HG02623 (cell line): ENCODE data around the gene TAB2.
"Not testable (repeated sequence)": the region's sequence is repeated elsewhere in the genome, so short reads cannot be mapped to it uniquely, and the experiment has no call there.

Experiments
- ATAC-seq: cut with Tn5 transposase; IDR thresholded peaks from one replicate; pipeline ENCODE4 v1.9.1; 2021; ENCODE audit warnings: moderate library complexity; ENCODE audit not compliant: unreplicated experiment

The TAB2 gene

DNA sequence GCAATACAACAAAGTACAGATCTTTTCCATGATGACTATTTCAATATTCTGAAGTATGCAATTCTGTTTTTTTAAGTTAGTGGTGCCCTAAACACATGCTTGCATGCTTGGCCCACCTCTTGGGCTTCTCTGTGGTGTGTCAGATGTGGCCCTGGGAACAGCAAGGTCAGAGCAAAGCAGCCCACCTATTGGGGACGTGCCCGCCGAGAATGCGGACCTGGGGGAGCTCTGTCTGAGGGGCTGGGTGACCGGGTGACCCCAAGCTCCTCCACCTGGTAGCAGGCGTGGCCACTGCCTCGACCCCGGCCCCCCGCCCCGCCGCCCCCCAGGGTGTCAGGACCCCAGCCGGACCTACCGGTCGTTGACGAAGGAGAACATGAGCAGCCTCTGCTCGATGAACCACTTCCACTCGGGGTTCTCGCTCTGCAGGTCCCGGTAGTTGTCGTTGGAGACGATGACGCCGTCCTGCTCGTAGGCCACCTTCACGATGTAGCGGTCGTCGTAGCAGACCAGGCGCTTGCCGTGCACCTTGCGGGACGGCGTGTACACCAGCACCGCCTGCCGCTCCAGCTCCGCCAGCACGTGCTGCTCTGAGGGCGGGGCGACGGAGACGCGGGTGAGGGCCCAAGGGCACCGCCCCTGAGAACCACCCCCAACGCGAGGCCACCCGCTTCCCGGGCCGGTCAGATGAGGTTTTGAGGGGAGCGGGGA, 139.0 kb downstream of the TAB2 start:
- ATAC-seq: no peak

DNA sequence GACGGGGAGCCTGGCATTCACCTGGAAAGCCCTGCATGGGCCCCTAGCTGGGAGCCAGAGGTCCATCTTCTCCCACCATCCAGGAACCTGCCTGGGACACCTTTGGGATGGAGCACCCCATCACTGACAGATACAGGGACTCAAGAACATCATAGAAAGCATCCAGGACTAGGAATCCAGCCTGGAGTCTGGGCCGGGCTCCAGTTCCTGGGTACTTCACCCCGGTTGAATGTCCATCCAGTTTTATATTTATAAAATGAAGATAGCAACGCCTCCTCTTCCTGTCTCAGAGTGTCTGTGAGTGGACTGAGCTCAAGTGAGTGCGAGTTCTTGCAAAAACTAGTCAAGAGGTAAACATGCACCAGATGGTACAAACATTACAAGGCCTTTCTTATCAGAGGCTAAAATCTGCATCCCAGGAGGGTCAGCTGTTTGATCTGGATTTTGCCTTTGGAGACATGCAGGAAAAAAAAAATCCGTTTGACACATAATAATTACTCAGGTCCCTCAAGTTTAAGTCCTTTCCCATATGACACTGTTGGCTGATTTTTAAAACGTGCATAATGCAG, 139.9 kb downstream of the TAB2 start:
- ATAC-seq: no peak

DNA sequence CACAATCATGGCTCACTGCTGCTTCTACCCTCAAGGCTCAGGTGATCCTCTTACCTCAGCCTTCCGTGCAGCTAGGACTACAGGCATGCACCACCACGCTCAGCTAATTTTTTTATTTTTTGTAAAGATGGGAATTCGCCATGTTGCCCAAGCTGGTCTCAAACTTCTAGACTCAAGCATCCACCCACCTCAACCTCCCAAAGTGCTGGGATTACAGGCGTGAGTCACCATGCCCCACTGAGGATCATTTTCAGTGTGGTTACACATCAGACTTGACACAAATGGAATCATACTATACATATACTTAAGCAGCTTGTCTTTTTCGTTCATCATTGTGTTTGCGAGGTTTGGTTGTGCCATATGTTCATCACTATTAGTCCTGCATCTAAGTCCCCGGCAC, 140.7 kb downstream of the TAB2 start:
- ATAC-seq: no peak

DNA sequence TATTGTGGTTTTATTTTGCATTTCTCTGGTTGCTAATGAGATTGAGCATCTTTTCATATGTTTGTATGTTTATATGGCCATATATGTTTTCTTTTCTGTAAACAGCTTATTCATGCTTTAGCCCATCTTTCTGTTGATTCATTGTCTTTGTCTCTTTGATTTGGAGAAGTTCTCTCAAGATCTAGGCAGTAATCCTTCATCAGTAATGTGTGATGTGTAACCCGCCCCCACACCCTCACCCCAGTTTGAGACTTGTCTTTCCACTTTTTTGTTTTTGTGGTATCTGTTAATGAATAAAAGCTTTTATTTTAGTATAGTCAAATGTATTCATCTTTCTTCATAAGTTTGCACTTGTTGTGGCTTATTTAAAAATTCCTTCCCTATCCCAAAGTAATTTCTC, 141.3 kb downstream of the TAB2 start:
- ATAC-seq: no peak

DNA sequence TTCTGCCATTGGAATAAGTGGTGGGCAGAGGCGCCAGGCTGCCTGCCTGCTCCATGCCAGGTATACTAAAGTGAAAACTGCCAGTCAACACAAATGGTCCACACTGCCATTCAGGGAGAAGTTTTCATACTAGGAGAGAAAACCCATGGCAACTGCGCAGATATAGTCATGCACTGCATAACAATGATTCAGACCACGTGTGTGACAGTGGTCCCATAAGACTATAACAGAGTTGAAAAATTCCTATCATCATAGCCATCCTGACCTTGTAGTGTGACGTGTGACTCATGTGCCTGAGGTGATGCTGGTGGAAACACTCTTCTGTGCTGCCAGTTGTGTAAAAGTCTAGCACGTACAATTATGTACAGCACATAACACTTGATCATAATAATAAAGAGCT, 142.2 kb downstream of the TAB2 start:
- no peak for ATAC-seq

DNA sequence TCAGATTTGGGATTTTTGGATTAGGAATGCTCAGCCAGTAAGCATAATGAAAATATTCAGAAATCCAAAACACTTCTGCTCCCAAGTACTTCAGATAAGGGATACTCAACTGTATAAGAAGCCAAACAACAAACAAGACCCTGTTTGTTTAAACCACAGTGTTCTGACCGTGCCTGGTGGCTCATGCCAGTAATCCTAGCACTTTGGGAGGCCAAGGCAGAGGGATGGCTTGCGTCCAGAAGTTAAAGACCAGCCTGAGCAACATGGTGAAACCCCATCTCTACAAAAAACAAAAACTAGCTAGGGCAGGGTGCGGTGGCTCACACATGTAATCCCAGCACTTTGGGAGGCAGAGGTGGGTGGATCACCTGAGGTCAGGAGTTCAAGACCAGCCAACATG, 142.7 kb downstream of the TAB2 start:
- not testable (repeated sequence) for ATAC-seq
